Panc1 (cell line): ENCODE results near the gene CENPC. TPM values are rescaled to one million over a fixed set of nuclear protein-coding genes. Genes with fewer than 3 reads are reported as not detected.

Experiments used
- ATAC-seq: fragments of 200-7000 bp; cut with Tn5 transposase; 2 replicates; pipeline ENCODE4 v1.9.1; 2020; ENCODE audit warnings: mild to moderate bottlenecking, moderate library complexity
- BruUV-seq: library from RNA; stranded (reverse); fragments of 400-500 nt; replicated peaks from 2 replicates; lab custom pipeline; 2021; lab: Mats Ljungman, UMichigan
- CTCF ChIA-PET: fragments of 300-600 bp; sonication (Branson Sonifier 250); formaldehyde crosslinking; loops from one replicate; lab custom pipeline; 2022; ENCODE audit warnings: antibody characterized with exemption; lab: Charles Lee
- POLR2A ChIA-PET: fragments of 300-600 bp; sonication (Branson Sonifier 250); formaldehyde crosslinking; loops from one replicate; lab custom pipeline; 2022; ENCODE audit warnings: antibody characterized with exemption; lab: Charles Lee
- DNase-seq: peaks from one replicate; pipeline ENCODE4 v3.0.0-alpha.2; 2010; ENCODE audit warnings: low read depth, low spot score
- H3K27ac ChIP-seq: 2 replicates; pipeline ENCODE4 v1.5.1; 2011; ENCODE audit warnings: mild to moderate bottlenecking, low read length, inconsistent platforms
- H3K27me3 ChIP-seq: fragments of 200-500 bp; sonication (Bioruptor generic); 2 replicates; pipeline ENCODE4 v1.6.0; 2014; ENCODE audit warnings: low read length, inconsistent platforms; ENCODE audit not compliant: control insufficient read depth, insufficient read depth
- H3K36me3 ChIP-seq: fragments of 200-500 bp; sonication (Bioruptor generic); 2 replicates; pipeline ENCODE4 v1.5.1; 2014; ENCODE audit warnings: inconsistent platforms, mild to moderate bottlenecking, low read length, moderate library complexity; ENCODE audit not compliant: control insufficient read depth, insufficient read depth
- H3K4me1 ChIP-seq: 2 replicates; pipeline ENCODE4 v1.5.1; 2011; ENCODE audit warnings: inconsistent platforms, mild to moderate bottlenecking, low read length, moderate library complexity; ENCODE audit not compliant: control insufficient read depth, insufficient read depth
- H3K4me3 ChIP-seq, 2 experiments: 2 replicates each; pipeline ENCODE4 v1.5.1; 2011 to 2012; ENCODE audit warnings: low read depth in 2 of 2, low read length in 2 of 2, mild to moderate bottlenecking in 2 of 2, inconsistent platforms in 1 of 2, moderate library complexity in 1 of 2
- H3K9me3 ChIP-seq: fragments of 200-500 bp; sonication (Bioruptor generic); 2 replicates; pipeline ENCODE4 v1.5.1; 2014; ENCODE audit warnings: low read depth, mild to moderate bottlenecking, inconsistent platforms, low read length, moderate library complexity; ENCODE audit not compliant: control insufficient read depth, insufficient read depth
- CTCF ChIP-seq: fragments of 450-650 bp; IDR thresholded peaks from 2 replicates; pipeline ENCODE4 v1.5.1; 2017; ENCODE audit warnings: mild to moderate bottlenecking
- POLR2AphosphoS5 ChIP-seq: IDR thresholded peaks from 2 replicates; pipeline ENCODE4 v1.6.1; 2012; ENCODE audit warnings: mild to moderate bottlenecking, low read depth, low read length, moderate library complexity
- SIN3A ChIP-seq: IDR thresholded peaks from 2 replicates; pipeline ENCODE4 v1.6.1; 2012; ENCODE audit warnings: low read depth, mild to moderate bottlenecking, low read length, moderate library complexity, borderline replicate concordance; ENCODE audit not compliant: insufficient read depth
- TCF7L2 ChIP-seq: IDR thresholded peaks from 2 replicates; pipeline ENCODE4 v1.6.1; 2011; ENCODE audit warnings: mild to moderate bottlenecking, low read depth, low read length, inconsistent platforms
- in situ Hi-C: cut with HindIII; loops from 2 replicates; pipeline ENCODE4 v1.10.0; 2016; ENCODE audit warnings: low sequenced_read_pairs, low pct_unique_long_range_greater_than_20kb
- intact Hi-C: fragments of 100-400 bp; cut with micrococcal nuclease; formaldehyde crosslinking; loops from one replicate; pipeline ENCODE4 v1.10.0; 2022; ENCODE audit not compliant: unreplicated experiment
- total RNA-seq: library from RNA; stranded (reverse); gene quantifications from one replicate; pipeline ENCODE4 v1.2.1, GENCODE V29; 2021; ENCODE audit not compliant: unreplicated experiment
- TF ChIP-seq, protein P1 (sequence below), 2 experiments: IDR thresholded peaks; 2 replicates each; pipeline ENCODE4 v1.6.1; 2011 to 2012; ENCODE audit warnings: low read depth in 2 of 2, control low read depth in 1 of 2, low read length in 1 of 2, mild to moderate bottlenecking in 1 of 2, moderate library complexity in 1 of 2; ENCODE audit not compliant: insufficient read depth in 1 of 2

CENPC gene
- total RNA-seq, 1 experiment from 2014 or later = 10.1 TPM

GRCh38 chr4:67465763-67466052 lies 79.6 kb downstream of the CENPC start:
- Histone ChIP-seq H3K9me3 (no peaks in the 10 kb centered on the region), H3K27me3 (no peaks in the 10 kb centered on the region), H3K4me3 (no peak overlapping the region), H3K4me1 (no peaks in the 10 kb centered on the region), H3K36me3 (no peaks in the 10 kb centered on the region), H3K27ac (no peak overlapping the region)
- intact Hi-C loops (no loop called here), in situ Hi-C loops (no loop called here)
- ATAC-seq = no peak
- BruUV-seq = no TSS peak
- TF ChIP-seq SIN3A = no peak
- TF ChIP-seq, protein P1, sequence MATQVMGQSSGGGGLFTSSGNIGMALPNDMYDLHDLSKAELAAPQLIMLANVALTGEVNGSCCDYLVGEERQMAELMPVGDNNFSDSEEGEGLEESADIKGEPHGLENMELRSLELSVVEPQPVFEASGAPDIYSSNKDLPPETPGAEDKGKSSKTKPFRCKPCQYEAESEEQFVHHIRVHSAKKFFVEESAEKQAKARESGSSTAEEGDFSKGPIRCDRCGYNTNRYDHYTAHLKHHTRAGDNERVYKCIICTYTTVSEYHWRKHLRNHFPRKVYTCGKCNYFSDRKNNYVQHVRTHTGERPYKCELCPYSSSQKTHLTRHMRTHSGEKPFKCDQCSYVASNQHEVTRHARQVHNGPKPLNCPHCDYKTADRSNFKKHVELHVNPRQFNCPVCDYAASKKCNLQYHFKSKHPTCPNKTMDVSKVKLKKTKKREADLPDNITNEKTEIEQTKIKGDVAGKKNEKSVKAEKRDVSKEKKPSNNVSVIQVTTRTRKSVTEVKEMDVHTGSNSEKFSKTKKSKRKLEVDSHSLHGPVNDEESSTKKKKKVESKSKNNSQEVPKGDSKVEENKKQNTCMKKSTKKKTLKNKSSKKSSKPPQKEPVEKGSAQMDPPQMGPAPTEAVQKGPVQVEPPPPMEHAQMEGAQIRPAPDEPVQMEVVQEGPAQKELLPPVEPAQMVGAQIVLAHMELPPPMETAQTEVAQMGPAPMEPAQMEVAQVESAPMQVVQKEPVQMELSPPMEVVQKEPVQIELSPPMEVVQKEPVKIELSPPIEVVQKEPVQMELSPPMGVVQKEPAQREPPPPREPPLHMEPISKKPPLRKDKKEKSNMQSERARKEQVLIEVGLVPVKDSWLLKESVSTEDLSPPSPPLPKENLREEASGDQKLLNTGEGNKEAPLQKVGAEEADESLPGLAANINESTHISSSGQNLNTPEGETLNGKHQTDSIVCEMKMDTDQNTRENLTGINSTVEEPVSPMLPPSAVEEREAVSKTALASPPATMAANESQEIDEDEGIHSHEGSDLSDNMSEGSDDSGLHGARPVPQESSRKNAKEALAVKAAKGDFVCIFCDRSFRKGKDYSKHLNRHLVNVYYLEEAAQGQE (IDR thresholded peaks at IDR 0.05; ENCODE audit: insufficient read depth in 1 of 2, low read depth in 2 of 2, low read length in 1 of 2) = no peak
- TF ChIP-seq POLR2AphosphoS5 = no peak
- no peak for TF ChIP-seq CTCF
- no peak for TF ChIP-seq TCF7L2
- no peak for DNase-seq
- CTCF ChIA-PET = no interaction called here
- POLR2A ChIA-PET = no interaction called here

GRCh38 chr4:67465032-67465762 lies 80.1 kb downstream of the CENPC start:
- ATAC-seq (no peak), DNase-seq (no peak)
- in situ Hi-C loops = no loop called here
- H3K4me3 ChIP-seq = no peak overlapping the region
- ChIA-PET POLR2A (no interaction called here), CTCF (no interaction called here)
- TF ChIP-seq TCF7L2 = no peak
- no peak for TF ChIP-seq SIN3A
- no peak for TF ChIP-seq CTCF
- TF ChIP-seq, protein P1 (IDR thresholded peaks at IDR 0.05; ENCODE audit: insufficient read depth in 1 of 2, low read depth in 2 of 2, low read length in 1 of 2) = no peak
- no peak for TF ChIP-seq POLR2AphosphoS5
- intact Hi-C loops = no loop called here
- no peak overlapping the region for H3K27ac ChIP-seq
- H3K36me3 ChIP-seq = no peaks in the 10 kb centered on the region
- no TSS peak for BruUV-seq
- H3K4me1 ChIP-seq = no peaks in the 10 kb centered on the region
- no peaks in the 10 kb centered on the region for H3K9me3 ChIP-seq
- no peaks in the 10 kb centered on the region for H3K27me3 ChIP-seq
